Measurements from ENCODE around the gene SLTM.
A peak's percentile ranks its signal among the peaks of the same experiment; 100 is the strongest.

The SLTM gene

DNA sequence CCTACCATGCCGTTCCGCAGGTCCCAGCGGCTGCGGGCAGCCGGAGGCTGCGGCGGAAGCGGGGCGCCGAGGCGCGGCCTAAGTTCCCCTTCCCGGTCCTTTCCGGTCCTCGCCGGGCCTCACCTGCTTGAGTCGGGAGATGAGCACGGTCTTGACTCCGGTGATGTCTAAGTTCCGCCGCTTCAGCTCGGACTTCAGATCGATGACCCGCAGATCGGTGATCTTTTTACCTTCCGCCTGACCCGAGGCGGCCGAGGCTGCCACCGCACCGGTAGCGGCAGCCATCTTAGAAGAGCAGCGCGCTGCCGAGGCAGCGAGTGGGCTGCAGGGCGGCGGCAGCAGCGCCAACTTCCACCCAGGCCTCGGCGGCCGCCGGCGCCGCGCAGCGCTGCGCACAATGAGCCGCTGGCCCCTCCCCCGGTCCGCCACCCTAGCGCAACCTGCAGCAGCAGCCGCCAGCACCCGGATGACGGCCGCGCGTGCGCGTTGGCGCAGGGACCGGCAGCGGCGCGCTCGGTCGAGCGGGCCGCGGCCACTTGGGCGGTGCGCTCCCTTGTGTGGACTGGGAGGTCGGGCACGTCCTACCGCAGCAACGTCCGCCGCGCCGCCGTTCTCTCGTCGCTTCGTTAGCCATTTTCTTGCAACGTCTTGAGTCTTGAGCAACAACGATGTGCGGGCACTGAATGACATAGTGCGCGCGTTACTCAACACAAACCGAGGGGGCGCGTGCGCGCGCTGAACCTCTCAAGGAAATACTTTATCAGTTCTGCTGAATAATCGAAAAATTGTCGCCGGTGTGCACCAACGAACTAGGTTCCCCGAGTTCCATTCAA lies at the start of gene SLTM:
Gene SLTM, minus strand, starts transcription at position 399 of the 833 bp plus-strand sequence. Its CDS starts 114 bp downstream, at position 285.
- Histone ChIP-seq H3K9me3 (ENCODE audit: control insufficient read depth in 5 of 5, low read length in 5 of 5) (no peaks in the 10 kb centered on the region), H3K9ac (ENCODE audit: low read length in 5 of 5) (peak within 1 kb of the TSS; percentile 96 to 99 (median 99)), H3K4me1 (ENCODE audit: control insufficient read depth in 5 of 5, insufficient read depth in 5 of 5, low read length in 5 of 5) (peaks cover 0 to 30% (median 23%) of the 10 kb centered on the region in 5 donors), H3K27ac (ENCODE audit: low read depth, low read length) (peak within 1 kb of the TSS; percentile 96), H3K4me3 (ENCODE audit: low read depth in 1 of 5, low read length in 5 of 5) (peak within 1 kb of the TSS; percentile 93 to 99 (median 95)), H3K36me3 (ENCODE audit: control insufficient read depth in 5 of 5, insufficient read depth in 5 of 5, low read length in 5 of 5) (peaks cover 5 to 7% (median 6%) of the 10 kb centered on the region in 5 donors), H3K27me3 (ENCODE audit: control insufficient read depth in 5 of 5, insufficient read depth in 4 of 5, low read length in 5 of 5) (no peaks in the 10 kb centered on the region)

DNA sequence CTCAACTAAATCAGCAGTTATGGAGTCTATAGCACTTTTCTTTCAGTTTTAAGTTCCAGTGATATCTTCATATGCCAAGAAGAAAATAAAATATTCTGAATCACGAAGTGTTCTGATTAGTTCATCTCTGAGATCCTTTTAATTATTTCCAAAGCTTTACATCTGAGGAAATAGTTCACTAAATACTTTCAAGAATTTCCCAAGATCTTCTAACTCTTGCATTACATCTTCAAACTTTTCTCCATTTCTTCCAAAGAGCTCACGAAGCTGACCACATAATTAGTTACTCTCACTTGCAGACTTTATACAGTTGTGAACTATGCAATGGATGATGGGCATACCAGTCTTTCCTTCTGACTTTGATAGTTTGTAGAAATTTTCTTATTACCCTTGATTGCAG lies 49.8 kb upstream of the SLTM start:
- Histone ChIP-seq H3K36me3 (ENCODE audit: control insufficient read depth in 5 of 5, insufficient read depth in 5 of 5, low read length in 5 of 5) (no peaks in the 10 kb centered on the region), H3K27ac (ENCODE audit: low read depth, low read length) (no peak overlapping the region), H3K4me1 (ENCODE audit: control insufficient read depth in 5 of 5, insufficient read depth in 5 of 5, low read length in 5 of 5) (peaks cover 2 to 23% (median 8%) of the 10 kb centered on the region in 5 donors), H3K9me3 (ENCODE audit: control insufficient read depth in 5 of 5, low read length in 5 of 5) (no peaks in the 10 kb centered on the region), H3K9ac (ENCODE audit: low read length in 5 of 5) (no peak overlapping the region), H3K27me3 (ENCODE audit: control insufficient read depth in 5 of 5, insufficient read depth in 4 of 5, low read length in 5 of 5) (no peaks in the 10 kb centered on the region), H3K4me3 (ENCODE audit: low read depth in 1 of 5, low read length in 5 of 5) (no peak overlapping the region)

DNA sequence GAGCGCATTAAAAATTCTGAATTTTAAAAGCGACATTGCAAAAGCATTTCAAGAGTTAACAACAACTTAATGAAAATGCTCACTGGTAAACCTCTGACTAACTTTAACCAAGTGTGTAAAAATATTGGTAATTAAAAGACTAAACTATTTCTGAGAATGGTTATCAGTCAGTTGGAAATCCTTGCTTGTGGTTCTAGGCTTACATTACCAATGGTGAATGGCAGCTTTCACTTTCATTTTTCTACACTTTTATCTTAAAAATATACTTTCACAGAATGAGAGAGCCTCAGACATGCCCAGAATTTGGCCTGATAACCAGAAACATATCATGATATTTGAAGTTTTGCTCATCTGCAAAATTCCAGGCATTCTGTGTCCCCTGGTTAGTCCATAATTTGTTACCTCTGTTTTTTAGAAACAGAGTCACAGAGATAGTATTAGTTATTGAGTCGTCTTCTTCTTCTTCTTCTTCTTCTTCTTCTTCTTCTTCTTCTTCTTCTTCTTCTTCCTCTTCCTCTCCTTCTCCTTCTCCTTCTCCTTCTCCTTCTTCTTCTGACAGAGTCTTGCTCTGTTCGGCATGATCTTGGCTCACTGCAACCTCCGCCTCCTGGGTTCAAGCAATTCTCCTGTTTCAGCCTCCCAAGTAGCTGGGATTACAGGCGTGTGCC lies 48.5 kb upstream of the SLTM start:
- Histone ChIP-seq H3K4me1 (ENCODE audit: control insufficient read depth in 5 of 5, insufficient read depth in 5 of 5, low read length in 5 of 5) (peaks cover 0 to 19% (median 3%) of the 10 kb centered on the region in 5 donors), H3K27me3 (ENCODE audit: control insufficient read depth in 5 of 5, insufficient read depth in 4 of 5, low read length in 5 of 5) (no peaks in the 10 kb centered on the region), H3K36me3 (ENCODE audit: control insufficient read depth in 5 of 5, insufficient read depth in 5 of 5, low read length in 5 of 5) (no peaks in the 10 kb centered on the region), H3K9ac (ENCODE audit: low read length in 5 of 5) (peak overlapping the region in 1 of 5 donors; percentile 66), H3K27ac (ENCODE audit: low read depth, low read length) (no peak overlapping the region), H3K4me3 (ENCODE audit: low read depth in 1 of 5, low read length in 5 of 5) (no peak overlapping the region), H3K9me3 (ENCODE audit: control insufficient read depth in 5 of 5, low read length in 5 of 5) (no peaks in the 10 kb centered on the region)

DNA sequence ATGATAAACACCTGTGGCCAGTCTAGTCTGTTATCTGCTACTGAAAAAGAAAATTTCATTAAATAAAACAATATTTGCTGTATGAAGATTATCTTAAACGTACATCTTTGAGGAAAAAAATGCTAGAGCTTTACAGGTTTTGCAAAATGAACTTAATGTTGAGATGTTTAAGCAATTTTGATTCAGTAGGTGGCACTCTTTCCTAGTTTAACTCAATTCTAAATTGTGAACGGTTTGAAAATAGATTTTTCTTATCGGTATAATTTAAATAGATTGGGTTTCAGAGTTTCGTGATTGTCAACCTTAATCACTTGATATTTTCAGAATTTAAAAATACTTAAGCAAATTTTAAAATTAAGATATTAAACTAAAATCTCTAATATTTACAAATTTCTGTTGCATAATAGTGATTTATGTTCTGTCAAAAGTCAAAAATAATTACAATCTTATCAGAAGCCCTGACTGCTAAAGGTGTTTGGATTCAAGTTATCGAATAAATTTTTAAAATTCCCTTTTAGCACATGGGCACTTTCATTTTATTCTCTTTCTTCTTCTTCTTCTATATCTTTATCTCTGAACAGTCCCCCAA lies 47.0 kb upstream of the SLTM start:
- Histone ChIP-seq H3K36me3 (ENCODE audit: control insufficient read depth in 5 of 5, insufficient read depth in 5 of 5, low read length in 5 of 5) (no peaks in the 10 kb centered on the region), H3K4me1 (ENCODE audit: control insufficient read depth in 5 of 5, insufficient read depth in 5 of 5, low read length in 5 of 5) (peaks cover 0 to 21% (median 0%) of the 10 kb centered on the region in 5 donors), H3K9ac (ENCODE audit: low read length in 5 of 5) (no peak overlapping the region), H3K27me3 (ENCODE audit: control insufficient read depth in 5 of 5, insufficient read depth in 4 of 5, low read length in 5 of 5) (no peaks in the 10 kb centered on the region), H3K4me3 (ENCODE audit: low read depth in 1 of 5, low read length in 5 of 5) (no peak overlapping the region), H3K27ac (ENCODE audit: low read depth, low read length) (no peak overlapping the region), H3K9me3 (ENCODE audit: control insufficient read depth in 5 of 5, low read length in 5 of 5) (no peaks in the 10 kb centered on the region)

DNA sequence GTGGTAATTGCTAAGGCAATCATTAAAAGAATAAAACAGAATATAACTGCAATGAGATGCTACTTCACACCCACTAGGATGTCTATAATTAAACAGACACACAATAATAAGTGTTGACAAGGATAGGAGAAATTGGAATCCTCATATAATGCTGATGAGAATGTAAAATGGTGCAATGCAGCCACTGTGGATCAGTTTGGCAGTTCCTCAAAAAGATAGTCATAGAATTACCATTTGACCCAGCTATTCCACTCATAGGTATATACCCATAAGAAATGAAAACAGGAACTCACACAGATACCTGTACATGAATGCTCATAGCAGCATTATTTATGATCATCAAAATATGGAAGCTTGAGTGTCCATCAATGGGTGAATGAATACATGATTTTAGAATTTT lies 44.4 kb upstream of the SLTM start:
- Histone ChIP-seq H3K9me3 (ENCODE audit: control insufficient read depth in 5 of 5, low read length in 5 of 5) (no peaks in the 10 kb centered on the region), H3K27me3 (ENCODE audit: control insufficient read depth in 5 of 5, insufficient read depth in 4 of 5, low read length in 5 of 5) (no peaks in the 10 kb centered on the region), H3K27ac (ENCODE audit: low read depth, low read length) (no peak overlapping the region), H3K4me1 (ENCODE audit: control insufficient read depth in 5 of 5, insufficient read depth in 5 of 5, low read length in 5 of 5) (peaks cover 0 to 23% (median 0%) of the 10 kb centered on the region in 5 donors), H3K4me3 (ENCODE audit: low read depth in 1 of 5, low read length in 5 of 5) (no peak overlapping the region), H3K36me3 (ENCODE audit: control insufficient read depth in 5 of 5, insufficient read depth in 5 of 5, low read length in 5 of 5) (no peaks in the 10 kb centered on the region), H3K9ac (ENCODE audit: low read length in 5 of 5) (no peak overlapping the region)

DNA sequence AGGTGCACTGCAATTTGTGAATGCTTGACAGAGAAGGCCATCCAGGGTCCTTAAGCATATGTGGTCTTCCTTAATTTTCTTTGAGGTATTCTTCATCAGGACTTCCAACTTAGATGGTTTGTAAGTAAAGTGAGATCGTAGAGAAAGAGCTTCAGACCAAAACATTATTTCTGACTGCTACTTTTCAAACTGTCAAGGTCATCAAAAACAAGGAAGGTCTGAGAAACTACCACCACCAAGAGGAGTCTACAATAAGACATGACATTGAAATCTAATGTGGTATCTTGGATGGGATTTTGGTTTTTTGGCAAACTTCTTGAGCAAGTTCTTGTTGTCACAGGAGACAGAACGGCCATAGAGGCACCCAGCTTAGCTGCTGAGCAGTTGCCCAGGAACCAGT lies 34.0 kb upstream of the SLTM start:
- Histone ChIP-seq H3K4me1 (ENCODE audit: control insufficient read depth in 5 of 5, insufficient read depth in 5 of 5, low read length in 5 of 5) (no peaks in the 10 kb centered on the region), H3K27me3 (ENCODE audit: control insufficient read depth in 5 of 5, insufficient read depth in 4 of 5, low read length in 5 of 5) (no peaks in the 10 kb centered on the region), H3K36me3 (ENCODE audit: control insufficient read depth in 5 of 5, insufficient read depth in 5 of 5, low read length in 5 of 5) (no peaks in the 10 kb centered on the region), H3K9me3 (ENCODE audit: control insufficient read depth in 5 of 5, low read length in 5 of 5) (no peaks in the 10 kb centered on the region), H3K27ac (ENCODE audit: low read depth, low read length) (no peak overlapping the region), H3K4me3 (ENCODE audit: low read depth in 1 of 5, low read length in 5 of 5) (no peak overlapping the region), H3K9ac (ENCODE audit: low read length in 5 of 5) (no peak overlapping the region)

DNA sequence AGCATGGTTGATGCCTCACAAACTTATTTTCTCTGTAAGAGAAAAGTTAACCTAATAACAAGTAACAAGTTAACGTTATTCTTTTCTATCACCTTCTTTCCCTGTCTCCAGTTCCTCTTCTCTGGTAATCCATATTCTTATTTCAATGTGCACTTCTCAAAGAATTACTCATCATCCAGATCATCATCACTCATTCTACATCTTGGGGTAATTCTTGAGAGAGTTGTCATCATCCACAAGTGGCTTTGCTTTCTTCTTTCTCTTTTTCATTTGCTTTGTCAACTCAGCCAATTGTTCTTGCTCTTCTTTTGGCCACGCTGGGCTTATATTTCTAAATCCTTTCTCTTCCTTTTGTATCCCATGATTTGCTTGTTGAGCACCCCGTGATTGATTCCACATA lies 33.2 kb upstream of the SLTM start:
- Histone ChIP-seq H3K9me3 (ENCODE audit: control insufficient read depth in 5 of 5, low read length in 5 of 5) (no peaks in the 10 kb centered on the region), H3K9ac (ENCODE audit: low read length in 5 of 5) (no peak overlapping the region), H3K27ac (ENCODE audit: low read depth, low read length) (no peak overlapping the region), H3K27me3 (ENCODE audit: control insufficient read depth in 5 of 5, insufficient read depth in 4 of 5, low read length in 5 of 5) (no peaks in the 10 kb centered on the region), H3K4me3 (ENCODE audit: low read depth in 1 of 5, low read length in 5 of 5) (no peak overlapping the region), H3K36me3 (ENCODE audit: control insufficient read depth in 5 of 5, insufficient read depth in 5 of 5, low read length in 5 of 5) (no peaks in the 10 kb centered on the region), H3K4me1 (ENCODE audit: control insufficient read depth in 5 of 5, insufficient read depth in 5 of 5, low read length in 5 of 5) (no peaks in the 10 kb centered on the region)

DNA sequence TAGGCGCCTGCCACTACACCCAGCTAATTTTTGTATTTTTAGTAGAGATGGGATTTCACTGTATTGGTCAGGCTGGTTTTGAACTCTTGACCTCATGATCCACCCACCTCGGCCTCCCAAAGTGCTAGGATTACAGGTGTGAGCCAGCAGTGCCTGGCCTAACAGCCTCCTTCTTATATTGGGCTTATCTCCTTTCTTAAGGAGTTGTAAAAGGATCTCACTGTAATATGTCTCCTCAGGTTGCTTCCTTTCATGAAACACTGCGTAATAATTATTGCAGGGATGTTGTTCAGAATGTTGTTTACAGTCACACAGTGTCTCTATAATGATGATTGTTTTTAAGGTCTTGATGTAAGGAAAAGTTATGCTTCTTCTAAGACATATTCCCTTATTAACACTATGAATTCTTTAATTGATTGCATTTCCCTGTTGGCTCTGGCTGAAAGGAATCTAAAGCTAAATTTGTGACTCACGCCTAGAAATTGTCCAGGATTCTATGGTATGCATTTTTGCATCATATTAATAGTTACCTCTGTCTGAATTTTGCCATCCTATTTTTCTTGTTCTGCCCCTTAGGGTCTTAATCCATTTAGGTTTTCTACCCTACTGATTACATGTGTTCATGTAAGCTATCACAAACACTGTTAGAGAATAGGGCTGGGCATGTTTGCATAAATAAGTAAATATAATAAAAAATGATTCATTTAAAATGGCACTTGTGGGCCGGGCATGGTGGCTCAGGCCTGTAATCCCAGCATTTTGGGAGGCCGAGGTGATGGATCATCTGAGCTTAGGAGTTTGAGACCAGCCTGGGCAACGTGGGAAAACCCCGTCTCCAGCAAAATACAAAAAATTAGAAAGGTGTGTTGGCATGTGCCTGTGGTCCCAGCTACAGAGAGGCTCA lies 29.4 kb upstream of the SLTM start:
- Histone ChIP-seq H3K9ac (ENCODE audit: low read length in 5 of 5) (no peak overlapping the region), H3K27ac (ENCODE audit: low read depth, low read length) (no peak overlapping the region), H3K4me3 (ENCODE audit: low read depth in 1 of 5, low read length in 5 of 5) (no peak overlapping the region), H3K4me1 (ENCODE audit: control insufficient read depth in 5 of 5, insufficient read depth in 5 of 5, low read length in 5 of 5) (no peaks in the 10 kb centered on the region), H3K9me3 (ENCODE audit: control insufficient read depth in 5 of 5, low read length in 5 of 5) (no peaks in the 10 kb centered on the region), H3K36me3 (ENCODE audit: control insufficient read depth in 5 of 5, insufficient read depth in 5 of 5, low read length in 5 of 5) (no peaks in the 10 kb centered on the region), H3K27me3 (ENCODE audit: control insufficient read depth in 5 of 5, insufficient read depth in 4 of 5, low read length in 5 of 5) (no peaks in the 10 kb centered on the region)

DNA sequence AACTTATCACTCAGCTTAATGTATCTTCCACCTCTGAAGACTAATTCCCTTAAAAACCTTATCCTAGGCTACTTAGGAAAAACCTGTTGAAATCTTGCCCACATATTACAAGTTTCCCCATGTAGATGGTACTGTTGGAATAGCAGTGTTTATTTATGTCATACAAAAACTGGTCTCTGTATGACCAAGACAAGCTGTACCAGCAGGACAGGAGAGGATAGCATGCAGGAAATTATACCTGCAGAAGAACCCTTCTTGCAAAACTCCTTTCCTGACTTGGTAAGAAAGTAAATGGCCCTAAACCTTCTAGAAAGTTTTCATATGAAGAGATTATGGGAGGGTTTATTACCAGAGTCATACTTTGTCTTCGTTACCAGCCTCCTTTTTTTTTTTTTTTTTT lies 28.7 kb upstream of the SLTM start:
- no peak overlapping the region for H3K9ac ChIP-seq (ENCODE audit: low read length in 5 of 5)
- H3K27me3 ChIP-seq (ENCODE audit: control insufficient read depth in 5 of 5, insufficient read depth in 4 of 5, low read length in 5 of 5): no peaks in the 10 kb centered on the region
- H3K4me1 ChIP-seq (ENCODE audit: control insufficient read depth in 5 of 5, insufficient read depth in 5 of 5, low read length in 5 of 5): peaks cover 0 to 3% (median 0%) of the 10 kb centered on the region in 5 donors
- no peak overlapping the region for H3K27ac ChIP-seq (ENCODE audit: low read depth, low read length)
- no peaks in the 10 kb centered on the region for H3K9me3 ChIP-seq (ENCODE audit: control insufficient read depth in 5 of 5, low read length in 5 of 5)
- no peak overlapping the region for H3K4me3 ChIP-seq (ENCODE audit: low read depth in 1 of 5, low read length in 5 of 5)
- no peaks in the 10 kb centered on the region for H3K36me3 ChIP-seq (ENCODE audit: control insufficient read depth in 5 of 5, insufficient read depth in 5 of 5, low read length in 5 of 5)

Measured in subcutaneous abdominal adipose tissue (tissue), 5 donors.